K562 (cell line): ENCODE measurements around the gene DGKB. TPM values are rescaled to one million over a fixed set of nuclear protein-coding genes. Genes with fewer than 3 reads are reported as not detected.

Source experiments
- ATAC-seq: fragments of 200-7000 bp; cut with Tn5 transposase; 3 replicates; pipeline ENCODE4 v1.9.1; 2020; ENCODE audit warnings: moderate library complexity
- BruUV-seq: library from RNA; stranded (reverse); fragments of 400-500 nt; replicated peaks from 2 replicates; lab custom pipeline; 2021; lab: Mats Ljungman, UMichigan
- CTCF ChIA-PET: fragments of 300-600 bp; formaldehyde crosslinking; extraction: SDS; loops from one replicate; lab custom pipeline; 2021; ENCODE audit warnings: low intra/inter-chr PET ratio; lab: Yijun Ruan, JAX
- POLR2A ChIA-PET: fragments of 300-600, 350-650 bp; sonication (Branson Sonifier 250); formaldehyde crosslinking; extraction: SDS; loops from one replicate; lab custom pipeline; 2021; ENCODE audit warnings: antibody characterized with exemption, inconsistent platforms; lab: Yijun Ruan, JAX
- DNase-seq, 4 experiments: peaks; one replicate each; pipeline versions ENCODE4 v3.0.0 to v3.0.0-alpha.2; 2011 to 2018; ENCODE audit warnings: low spot score in 3 of 4, mixed read lengths in 3 of 4; ENCODE audit errors: extremely low read depth in 1 of 4
- FAIRE-seq: peaks from 2 replicates; lab custom pipeline; 2011; peaks lifted over from hg19 to GRCh38; lab: Jason Lieb, UNC
- H2AFZ ChIP-seq: 2 replicates; pipeline ENCODE4 v1.6.0; 2011; ENCODE audit warnings: low read depth, low read length, control low read depth, inconsistent platforms
- H3K27ac ChIP-seq: fragments of 200-600 bp; 3 replicates; pipeline ENCODE4 v1.8.0; 2011; ENCODE audit warnings: low read depth, mild to moderate bottlenecking, control low read depth, inconsistent platforms, low read length, moderate library complexity, mixed read lengths; ENCODE audit errors: extremely low read depth
- H3K27me3 ChIP-seq, 2 experiments: fragments of 300-600 bp in 1 of 2; 2 replicates in 1 of 2; 3 replicates in 1 of 2; pipeline versions ENCODE4 v1.6.0 to v1.8.0; 2011; ENCODE audit warnings: inconsistent platforms in 2 of 2, low read length in 2 of 2, mild to moderate bottlenecking in 1 of 2, mixed read lengths in 1 of 2, moderate library complexity in 1 of 2; ENCODE audit not compliant: control insufficient read depth in 2 of 2, insufficient read depth in 2 of 2
- H3K36me3 ChIP-seq: fragments of 300-600 bp; 3 replicates; pipeline ENCODE4 v1.8.0; 2011; ENCODE audit warnings: mild to moderate bottlenecking, low read length, inconsistent platforms; ENCODE audit not compliant: control insufficient read depth, insufficient read depth
- H3K4me1 ChIP-seq, 2 experiments: fragments of 200-600 bp in 1 of 2; replicated peaks in 1 of 2; 2 replicates in 1 of 2; 3 replicates in 1 of 2; pipeline versions ENCODE4 v1.5.1 to v1.8.0; 2011; ENCODE audit warnings: inconsistent platforms in 2 of 2, low read length in 2 of 2, mild to moderate bottlenecking in 1 of 2, mixed read lengths in 1 of 2, moderate library complexity in 1 of 2; ENCODE audit not compliant: control insufficient read depth in 2 of 2, insufficient read depth in 2 of 2
- H3K4me2 ChIP-seq: 2 replicates; pipeline ENCODE4 v1.6.1; 2011; ENCODE audit warnings: low read length, control low read depth, inconsistent platforms, mixed read lengths; ENCODE audit not compliant: insufficient read depth
- H3K4me3 ChIP-seq: fragments of 200-600 bp; sonication (generic), shearing (Covaris generic); 2 replicates; pipeline ENCODE4 v1.5.1; 2016; ENCODE audit warnings: control low read depth, inconsistent platforms
- H3K79me2 ChIP-seq: fragments of 200-600 bp; 3 replicates; pipeline ENCODE4 v1.8.0; 2011; ENCODE audit warnings: low read length, inconsistent platforms; ENCODE audit not compliant: control insufficient read depth, insufficient read depth
- H3K9ac ChIP-seq, 2 experiments: 2 replicates each; pipeline versions ENCODE4 v1.6.0 to v1.6.1; 2011; ENCODE audit warnings: low read depth in 2 of 2, low read length in 2 of 2, control low read depth in 1 of 2, inconsistent platforms in 1 of 2, mild to moderate bottlenecking in 1 of 2, mixed read lengths in 1 of 2; ENCODE audit not compliant: insufficient read depth in 1 of 2
- H3K9me1 ChIP-seq: one replicate; pipeline ENCODE4 v1.6.0; 2011; ENCODE audit warnings: inconsistent platforms, mild to moderate bottlenecking, low read length, moderate library complexity; ENCODE audit not compliant: control insufficient read depth, insufficient read depth
- H3K9me3 ChIP-seq: replicated peaks from 2 replicates; pipeline ENCODE4 v1.5.1; 2011; ENCODE audit warnings: low read depth, low read length, inconsistent platforms; ENCODE audit not compliant: control insufficient read depth, insufficient read depth
- H4K20me1 ChIP-seq: replicated peaks from 2 replicates; pipeline ENCODE4 v1.6.1; 2011; ENCODE audit warnings: low read length, inconsistent platforms, mixed read lengths; ENCODE audit not compliant: control insufficient read depth, insufficient read depth
- DDX20 ChIP-seq: fragments of 450-650 bp; IDR thresholded peaks from 2 replicates; pipeline ENCODE4 v1.6.1; 2016; ENCODE audit warnings: missing genetic modification characterization, low read depth, mild to moderate bottlenecking, missing compliant biosample characterization, moderate library complexity
- MCM7 ChIP-seq, 2 experiments: fragments of 450-650 bp; IDR thresholded peaks; 2 replicates each; pipeline ENCODE4 v1.6.1; 2016 to 2018
- SFPQ ChIP-seq: fragments of 200-400 bp; formaldehyde crosslinking; IDR thresholded peaks from 2 replicates; pipeline ENCODE4 v1.6.1; 2017; ENCODE audit warnings: mild to moderate bottlenecking, low read depth, low read length, moderate library complexity
- TRIM24 ChIP-seq, 2 experiments: fragments of 450-650 bp; IDR thresholded peaks; 2 replicates each; pipeline ENCODE4 v1.6.1; 2016
- ZKSCAN3 ChIP-seq: fragments of 250-450 bp; sonication (Bioruptor Pico); IDR thresholded peaks from 2 replicates; pipeline ENCODE4 v1.4.0; 2020
- ZNF512 ChIP-seq: IDR thresholded peaks from 2 replicates; pipeline ENCODE4 v1.6.1; 2016; ENCODE audit warnings: missing genetic modification characterization, missing compliant biosample characterization
- WGBS: fragments of 100-300 bp; shearing (Covaris generic); methylation state at CpG from one replicate; pipeline ENCODE4 v1.1.6; 2016; ENCODE audit warnings: low coverage, mixed read lengths; ENCODE audit not compliant: insufficient coverage; ENCODE audit errors: missing lambda C conversion rate; 5-methylcytosine and 5-hydroxymethylcytosine counted together
- in situ Hi-C: fragments of 300-500 bp; cut with MboI; formaldehyde crosslinking; loops from 4 replicates; pipeline ENCODE4 v1.15.0; 2018; ENCODE audit warnings: inconsistent platforms, mixed read lengths
- intact Hi-C: fragments of 100-400 bp; cut with micrococcal nuclease; formaldehyde crosslinking; loops from 2 replicates; pipeline ENCODE4 v1.14.2; 2022
- polyA plus RNA-seq, 8 experiments: library from polyadenylated mRNA; depleted of rRNA in 4 of 8; stranded (reverse) in 5 of 8; unstranded in 3 of 8; fragments of >200 nt; fragmentation: Nextera tagmentation in 2 of 8; fragmentation: Illumina TruSeq in 1 of 8; extraction: Ambion mirVana in 2 of 8; extraction: Trizol in 1 of 8; gene quantifications; 2 replicates each; pipeline versions ENCODE4 v1.2.1 to v1.2.3, GENCODE V29; 2011 to 2014; ENCODE audit warnings: inconsistent platforms in 1 of 8, missing spikeins in 1 of 8
- total RNA-seq, 7 experiments: library from RNA; depleted of rRNA in 6 of 7; stranded (reverse); fragments of >200 nt in 6 of 7; fragmentation: Illumina TruSeq in 2 of 7; extraction: Trizol in 2 of 7; gene quantifications; 2 replicates each; pipeline versions ENCODE4 v1.2.1 to v1.2.3, GENCODE V29; 2011 to 2021; ENCODE audit warnings: low replicate concordance in 1 of 7

Gene DGKB
- total and polyA plus RNA-seq, 9 of the 15 experiments (the other 6 are each of a cell fraction or from before 2014, with no cell fraction given): 0.01 TPM; not detected in 8

- H3K4me2 ChIP-seq: no peak overlapping the region
- no TSS peak for BruUV-seq
- no peaks in the 10 kb centered on the region for H3K36me3 ChIP-seq
- FAIRE-seq: no peak
- intact Hi-C loops: no loop called here
- no peak overlapping the region for H3K4me3 ChIP-seq
- ChIA-PET POLR2A (no interaction called here), CTCF (no interaction called here)
- no peak overlapping the region for H3K27ac ChIP-seq
- DNase-seq: no peak
- no peaks in the 10 kb centered on the region for H3K79me2 ChIP-seq
- H3K27me3 ChIP-seq: no peaks in the 10 kb centered on the region
- no peaks in the 10 kb centered on the region for H3K4me1 ChIP-seq
- H3K9ac ChIP-seq: no peak overlapping the region
- no peaks in the 10 kb centered on the region for H4K20me1 ChIP-seq
- 0% methylated on average over 2 of the region's 2 CpGs for WGBS
- no peak for TF ChIP-seq SFPQ
- no peak for TF ChIP-seq MCM7 (IDR thresholded peaks at IDR 0.05)
- no peak for TF ChIP-seq TRIM24 (IDR thresholded peaks at IDR 0.05)
- TF ChIP-seq DDX20: no peak
- no peak for TF ChIP-seq ZNF512 (tag)
- no peak for TF ChIP-seq ZKSCAN3 (CRISPR knock-in tag)
- ATAC-seq: no peak
- H2AFZ ChIP-seq: no peak overlapping the region
- in situ Hi-C loops: no loop called here
- 0 out of 2 replicates have a peak, but pooled peaks cover 1% of the 10 kb centered on the region for H3K9me3 ChIP-seq
- no peaks in the 10 kb centered on the region for H3K9me1 ChIP-seq
These were observed 126.3 kb downstream of the DGKB start for GRCh38 chr7:14776266-14776665.
